Measurements from ENCODE around the gene POP7. TPM values are rescaled to one million over a fixed set of nuclear protein-coding genes. Genes with fewer than 3 reads are reported as not detected.
"Not testable (repeated sequence)": the region's sequence is repeated elsewhere in the genome, so short reads cannot be mapped to it uniquely, and the experiment has no call there.

POP7 gene
- total RNA-seq, 5 donors from 2014 or later (not counting 1 experiment from before 2014, with no cell fraction given) = 8.3 to 18.1 (median 17.8) TPM

GRCh38 chr7:100720671-100721504, 15.0 kb downstream of the POP7 start:
- 6% methylated on average over 46 of the region's 56 CpGs for WGBS (ENCODE audit: insufficient coverage)
- H3K4me3 Mint-ChIP-seq = no peak overlapping the region
- no peak overlapping the region for H3K27ac Mint-ChIP-seq

DNA sequence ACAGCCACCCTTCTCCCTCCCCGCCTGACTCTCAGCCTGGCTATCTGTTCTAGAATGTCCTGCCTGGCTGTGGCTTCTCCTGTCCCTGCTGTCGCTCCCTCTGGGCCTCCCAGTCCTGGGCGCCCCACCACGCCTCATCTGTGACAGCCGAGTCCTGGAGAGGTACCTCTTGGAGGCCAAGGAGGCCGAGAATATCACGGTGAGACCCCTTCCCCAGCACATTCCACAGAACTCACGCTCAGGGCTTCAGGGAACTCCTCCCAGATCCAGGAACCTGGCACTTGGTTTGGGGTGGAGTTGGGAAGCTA, 15.5 kb downstream of the POP7 start:
- Histone ChIP-seq H3K36me3 (ENCODE audit: control insufficient read depth in 2 of 2, extremely low read depth in 1 of 2, insufficient read depth in 1 of 2, low read length in 1 of 2) (no peaks in the 10 kb centered on the region), H3K9me3 (no peaks in the 10 kb centered on the region), H3K27ac (ENCODE audit: low read length) (no peak overlapping the region), H3K4me1 (ENCODE audit: control insufficient read depth in 1 of 2, extremely low read depth in 1 of 2, insufficient read depth in 2 of 2, low read length in 2 of 2) (peaks cover 0 to 7% of the 10 kb centered on the region in 2 experiments), H3K4me3 (ENCODE audit: control insufficient read depth in 1 of 2, extremely low read depth in 1 of 2, low read length in 1 of 2) (no peak overlapping the region), H3K27me3 (replicated peaks in 1 of 2; ENCODE audit: control insufficient read depth in 2 of 2, extremely low read depth in 1 of 2, insufficient read depth in 2 of 2, low read length in 1 of 2) (peaks cover 0 to 73% of the 10 kb centered on the region in 2 experiments)
- WGBS (ENCODE audit: insufficient coverage) = 71% methylated on average over 3 of the region's 8 CpGs
- Mint-ChIP-seq H3K36me3 (peaks cover 4% of the 10 kb centered on the region), H3K9me3 (peaks cover 0 to 11% (median 8%) of the 10 kb centered on the region in 3 donors), H3K4me1 (peaks cover 6 to 7% (median 6%) of the 10 kb centered on the region in 3 donors), H3K27me3 (peaks cover 36 to 47% of the 10 kb centered on the region in 2 donors), H3K27ac (no peak overlapping the region), H3K4me3 (no peak overlapping the region)
- ChIA-PET POLR2A (interaction anchor here in 1 of 2 donors (0.7 kb wide), 1 partner anchor 356 kb away, joined by 10 read pairs; no protein-coding TSS in a partner anchor), CTCF (no interaction called here)
- ATAC-seq (replicated peaks in 1 of 4) (no peak), DNase-seq (no peak)

More at GRCh38 chr7:100720671-100721504, 15.0 kb downstream of the POP7 start:
- DNase-seq (no peak), ATAC-seq (replicated peaks in 1 of 4) (no peak)
- H3K36me3 Mint-ChIP-seq = peaks cover 4% of the 10 kb centered on the region
- H3K4me3 ChIP-seq (ENCODE audit: control insufficient read depth in 1 of 2, extremely low read depth in 1 of 2, low read length in 1 of 2) = no peak overlapping the region
- H3K36me3 ChIP-seq (ENCODE audit: control insufficient read depth in 2 of 2, extremely low read depth in 1 of 2, insufficient read depth in 1 of 2, low read length in 1 of 2) = no peaks in the 10 kb centered on the region
- CTCF ChIA-PET = no interaction called here
- POLR2A ChIA-PET = interaction anchor here in 1 of 2 donors (0.7 kb wide), 1 partner anchor 355 kb away, joined by 10 read pairs; no protein-coding TSS in a partner anchor
- H3K9me3 Mint-ChIP-seq = peaks cover 0 to 11% (median 8%) of the 10 kb centered on the region in 3 donors
- H3K27me3 ChIP-seq (replicated peaks in 1 of 2; ENCODE audit: control insufficient read depth in 2 of 2, extremely low read depth in 1 of 2, insufficient read depth in 2 of 2, low read length in 1 of 2) = peaks cover 2 to 71% of the 10 kb centered on the region in 2 experiments
- H3K27ac ChIP-seq (ENCODE audit: low read length) = no peak overlapping the region
- H3K27me3 Mint-ChIP-seq = peaks cover 36 to 47% of the 10 kb centered on the region in 2 donors
- peaks cover 0 to 7% of the 10 kb centered on the region in 2 experiments for H3K4me1 ChIP-seq (ENCODE audit: control insufficient read depth in 1 of 2, extremely low read depth in 1 of 2, insufficient read depth in 2 of 2, low read length in 2 of 2)
- H3K4me1 Mint-ChIP-seq = peaks cover 6 to 7% (median 6%) of the 10 kb centered on the region in 3 donors
- no peaks in the 10 kb centered on the region for H3K9me3 ChIP-seq

DNA sequence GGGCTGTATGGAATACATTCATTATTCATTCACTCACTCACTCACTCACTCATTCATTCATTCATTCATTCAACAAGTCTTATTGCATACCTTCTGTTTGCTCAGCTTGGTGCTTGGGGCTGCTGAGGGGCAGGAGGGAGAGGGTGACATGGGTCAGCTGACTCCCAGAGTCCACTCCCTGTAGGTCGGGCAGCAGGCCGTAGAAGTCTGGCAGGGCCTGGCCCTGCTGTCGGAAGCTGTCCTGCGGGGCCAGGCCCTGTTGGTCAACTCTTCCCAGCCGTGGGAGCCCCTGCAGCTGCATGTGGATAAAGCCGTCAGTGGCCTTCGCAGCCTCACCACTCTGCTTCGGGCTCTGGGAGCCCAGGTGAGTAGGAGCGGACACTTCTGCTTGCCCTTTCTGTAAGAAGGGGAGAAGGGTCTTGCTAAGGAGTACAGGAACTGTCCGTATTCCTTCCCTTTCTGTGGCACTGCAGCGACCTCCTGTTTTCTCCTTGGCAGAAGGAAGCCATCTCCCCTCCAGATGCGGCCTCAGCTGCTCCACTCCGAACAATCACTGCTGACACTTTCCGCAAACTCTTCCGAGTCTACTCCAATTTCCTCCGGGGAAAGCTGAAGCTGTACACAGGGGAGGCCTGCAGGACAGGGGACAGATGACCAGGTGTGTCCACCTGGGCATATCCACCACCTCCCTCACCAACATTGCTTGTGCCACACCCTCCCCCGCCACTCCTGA, 16.7 kb downstream of the POP7 start:
- WGBS (ENCODE audit: insufficient coverage) = 80% methylated on average over 15 of the region's 17 CpGs
- H3K36me3 ChIP-seq (ENCODE audit: control insufficient read depth in 2 of 2, extremely low read depth in 1 of 2, insufficient read depth in 1 of 2, low read length in 1 of 2) = no peaks in the 10 kb centered on the region
- H3K4me3 Mint-ChIP-seq = no peak overlapping the region
- H3K9me3 ChIP-seq = no peaks in the 10 kb centered on the region
- H3K36me3 Mint-ChIP-seq = peaks cover 4% of the 10 kb centered on the region
- ChIA-PET CTCF (interaction anchor here in 1 of 2 donors (1.0 kb wide), 1 partner anchor 17 kb away, joined by 4 read pairs; the partner anchor contains the start of gene POP7), POLR2A (no interaction called here)
- no peak overlapping the region for H3K4me3 ChIP-seq (ENCODE audit: control insufficient read depth in 1 of 2, extremely low read depth in 1 of 2, low read length in 1 of 2)
- peaks cover 6 to 7% (median 6%) of the 10 kb centered on the region in 3 donors for H3K4me1 Mint-ChIP-seq
- H3K27ac Mint-ChIP-seq = no peak overlapping the region
- H3K4me1 ChIP-seq (ENCODE audit: control insufficient read depth in 1 of 2, extremely low read depth in 1 of 2, insufficient read depth in 2 of 2, low read length in 2 of 2) = peaks cover 0 to 7% of the 10 kb centered on the region in 2 experiments
- H3K27me3 ChIP-seq (replicated peaks in 1 of 2; ENCODE audit: control insufficient read depth in 2 of 2, extremely low read depth in 1 of 2, insufficient read depth in 2 of 2, low read length in 1 of 2) = peaks cover 0 to 75% of the 10 kb centered on the region in 2 experiments
- peaks cover 42 to 54% of the 10 kb centered on the region in 2 donors for H3K27me3 Mint-ChIP-seq
- ATAC-seq (replicated peaks in 1 of 4) = no peak
- H3K9me3 Mint-ChIP-seq = peaks cover 0 to 11% (median 8%) of the 10 kb centered on the region in 3 donors
- no peak for DNase-seq
- no peak overlapping the region for H3K27ac ChIP-seq (ENCODE audit: low read length)

- Histone ChIP-seq H3K27ac (ENCODE audit: low read length) (no peak overlapping the region), H3K4me3 (ENCODE audit: control insufficient read depth in 1 of 2, extremely low read depth in 1 of 2, low read length in 1 of 2) (no peak overlapping the region), H3K4me1 (ENCODE audit: control insufficient read depth in 1 of 2, extremely low read depth in 1 of 2, insufficient read depth in 2 of 2, low read length in 2 of 2) (peaks cover 0 to 7% of the 10 kb centered on the region in 2 experiments), H3K27me3 (replicated peaks in 1 of 2; ENCODE audit: control insufficient read depth in 2 of 2, extremely low read depth in 1 of 2, insufficient read depth in 2 of 2, low read length in 1 of 2) (peaks cover 0 to 81% of the 10 kb centered on the region in 2 experiments), H3K9me3 (no peaks in the 10 kb centered on the region), H3K36me3 (ENCODE audit: control insufficient read depth in 2 of 2, extremely low read depth in 1 of 2, insufficient read depth in 1 of 2, low read length in 1 of 2) (no peaks in the 10 kb centered on the region)
- ATAC-seq (replicated peaks in 1 of 4) (no peak), DNase-seq (no peak)
- CTCF ChIA-PET = interaction anchor here in 1 of 2 donors (1.0 kb wide), 1 partner anchor 18 kb away, joined by 4 read pairs; the partner anchor contains the start of gene POP7
- no peak overlapping the region for H3K4me3 Mint-ChIP-seq
- peaks cover 6 to 7% (median 6%) of the 10 kb centered on the region in 3 donors for H3K4me1 Mint-ChIP-seq
- peaks cover 46 to 53% of the 10 kb centered on the region in 2 donors for H3K27me3 Mint-ChIP-seq
- no peak overlapping the region for H3K27ac Mint-ChIP-seq
- WGBS (ENCODE audit: insufficient coverage) = 81% methylated on average over 12 of the region's 16 CpGs
- peaks cover 3% of the 10 kb centered on the region for H3K36me3 Mint-ChIP-seq
- peaks cover 0 to 4% (median 0%) of the 10 kb centered on the region in 3 donors for H3K9me3 Mint-ChIP-seq
- POLR2A ChIA-PET = no interaction called here
Measured at GRCh38 chr7:100723732-100724275, 17.9 kb downstream of the POP7 start.

GRCh38 chr7:100724364-100724763, 18.4 kb downstream of the POP7 start:
- CTCF ChIA-PET = interaction anchor here (0.7 to 2.3 kb wide), 2 partner anchors 19 to 1294 kb away, joined by 6 to 12 read pairs; partner anchors contain the start of gene POP7 (in 1 of the 2)
- ATAC-seq (replicated peaks in 1 of 4); H3K4me3 Mint-ChIP-seq; H3K4me3 ChIP-seq (ENCODE audit: control insufficient read depth in 1 of 2, extremely low read depth in 1 of 2, low read length in 1 of 2); H3K36me3 Mint-ChIP-seq; DNase-seq; H3K27ac ChIP-seq (ENCODE audit: low read length); H3K4me1 Mint-ChIP-seq; POLR2A ChIA-PET; H3K4me1 ChIP-seq (ENCODE audit: control insufficient read depth in 1 of 2, extremely low read depth in 1 of 2, insufficient read depth in 2 of 2, low read length in 2 of 2); H3K9me3 ChIP-seq; H3K9me3 Mint-ChIP-seq; H3K36me3 ChIP-seq (ENCODE audit: control insufficient read depth in 2 of 2, extremely low read depth in 1 of 2, insufficient read depth in 1 of 2, low read length in 1 of 2): not testable (repeated sequence)
- no CpG with 5 or more reads among the region's 2 CpGs for WGBS (ENCODE audit: insufficient coverage)
- peaks cover 0 to 77% of the 10 kb centered on the region in 2 experiments for H3K27me3 ChIP-seq (replicated peaks in 1 of 2; ENCODE audit: control insufficient read depth in 2 of 2, extremely low read depth in 1 of 2, insufficient read depth in 2 of 2, low read length in 1 of 2)
- Mint-ChIP-seq H3K27ac (peak overlapping the region in 1 of 2 donors; percentile 17), H3K27me3 (peaks cover 42 to 50% of the 10 kb centered on the region in 2 donors)

Data from T-cell (primary cell).